ENCODE data around the gene RALGDS. TPM values are rescaled to one million over a fixed set of nuclear protein-coding genes. Genes with fewer than 3 reads are reported as not detected.

RALGDS gene
- total and polyA plus RNA-seq, 7 experiments from 2014 or later: 17.8 to 123 (median 76.9) TPM

DNA sequence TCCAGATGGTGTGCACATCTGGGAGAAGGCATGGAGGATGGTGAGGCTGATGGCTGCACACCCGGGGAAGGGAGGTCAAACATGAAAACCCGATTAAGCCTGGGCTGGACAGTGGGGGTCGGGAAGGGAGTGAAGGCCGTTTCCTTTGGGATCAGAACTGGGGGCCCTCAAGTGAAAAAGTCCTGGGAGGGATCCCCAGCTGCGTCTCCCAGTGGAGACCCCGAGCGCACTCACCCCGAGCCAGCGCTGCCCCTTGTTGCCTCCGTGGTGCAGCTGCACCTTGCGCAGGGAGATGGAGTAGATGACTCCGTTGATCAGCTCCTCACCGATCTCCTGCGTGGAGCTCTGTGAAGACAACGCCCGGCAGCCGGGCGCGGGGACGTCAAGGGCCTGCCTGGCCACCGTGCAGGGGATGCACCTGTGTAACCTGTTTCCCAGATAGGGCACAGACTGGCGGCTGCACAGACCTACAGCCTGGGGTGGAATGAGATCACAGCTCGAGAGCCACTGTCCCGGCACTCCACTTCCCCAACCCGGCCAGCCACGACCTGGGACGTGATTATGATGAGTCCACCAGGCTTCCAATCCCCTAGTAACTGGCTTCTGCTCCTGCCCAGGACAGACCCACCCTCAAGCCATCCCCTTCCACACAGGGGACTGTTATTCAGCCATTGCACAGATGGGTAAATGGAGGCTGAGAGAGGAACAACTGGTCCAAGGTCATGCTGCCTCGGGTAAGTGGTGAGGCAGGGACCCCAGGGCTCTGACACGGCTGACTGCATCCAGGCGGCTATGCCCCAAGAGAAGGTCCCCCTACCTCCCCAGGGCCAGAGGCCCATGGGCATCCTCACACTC, 9.0 kb downstream of the RALGDS start:
- H3K4me1 ChIP-seq (ENCODE audit: control insufficient read depth in 2 of 2, insufficient read depth in 2 of 2, low read length in 2 of 2): peaks cover 22 to 44% of the 10 kb centered on the region in 2 donors
- no peaks in the 10 kb centered on the region for H3K27me3 ChIP-seq (ENCODE audit: control insufficient read depth in 2 of 2, insufficient read depth in 2 of 2, low read length in 2 of 2)
- H3K9me3 ChIP-seq (ENCODE audit: control insufficient read depth in 2 of 3, low read length in 3 of 3): no peaks in the 10 kb centered on the region
- POLR2A ChIA-PET: interaction anchor here (1.2 kb wide), 1 partner anchor 35 kb away, joined by 3 read pairs; no protein-coding TSS in a partner anchor
- Mint-ChIP-seq H3K4me3 (no peak overlapping the region), H3K36me3 (peaks cover 0 to 16% (median 0%) of the 10 kb centered on the region in 5 donors), H3K27ac (peak overlapping the region in 3 of 9 donors; percentile 8 to 57 (median 11)), H3K27me3 (no peaks in the 10 kb centered on the region), H3K9me3 (no peaks in the 10 kb centered on the region), H3K4me1 (peaks cover 11 to 40% (median 15%) of the 10 kb centered on the region in 7 donors)
- H3K36me3 ChIP-seq (ENCODE audit: control insufficient read depth in 2 of 3, insufficient read depth in 3 of 3, low read length in 3 of 3): peaks cover 0 to 47% (median 6%) of the 10 kb centered on the region in 3 experiments
- intact Hi-C loops (cut with micrococcal nuclease): no loop called here
- H3K4me3 ChIP-seq (ENCODE audit: low read length): no peak overlapping the region
- ATAC-seq: peak; percentile 12
- H3K27ac ChIP-seq (ENCODE audit: low read depth, low read length): no peak overlapping the region
- peak in 1 of 9 donors; percentile 2 for DNase-seq
- CTCF ChIA-PET: interaction anchor here (1.2 kb wide), 1 partner anchor 32 kb away, joined by 5 read pairs; no protein-coding TSS in a partner anchor

DNA sequence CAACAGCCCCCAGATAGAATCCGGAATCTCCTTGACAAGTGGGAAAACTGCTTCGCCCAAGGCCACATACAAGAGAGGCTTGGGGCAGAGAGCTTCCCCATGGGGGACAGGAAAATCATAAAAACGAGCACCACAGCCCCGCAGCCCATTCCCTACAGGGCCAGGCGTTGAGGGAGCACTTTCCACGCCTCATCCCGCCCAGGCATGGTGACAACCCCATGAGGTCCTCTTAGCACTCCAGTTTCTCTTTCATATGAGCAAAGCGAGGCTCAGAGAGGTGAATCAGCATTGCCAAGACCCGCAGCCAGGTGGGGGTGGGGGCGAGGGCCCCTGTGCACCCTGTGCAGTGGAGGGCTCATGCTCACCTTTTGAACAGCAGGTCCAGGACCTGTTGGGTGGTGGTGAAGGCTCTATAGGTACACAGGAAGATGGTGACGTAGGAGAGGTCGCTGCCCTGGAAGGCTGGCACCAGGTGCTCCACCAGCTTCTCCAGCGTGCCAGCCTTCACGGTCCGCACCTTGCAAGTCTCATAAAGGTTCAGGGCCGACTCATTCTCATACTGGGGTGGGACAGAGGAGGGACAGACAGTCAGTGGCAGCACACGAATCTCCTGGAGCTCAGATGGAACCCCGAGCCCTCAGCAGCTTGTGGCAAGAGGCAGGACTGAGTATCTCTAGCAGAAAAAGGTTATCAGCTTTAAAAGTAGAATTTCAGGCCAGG, 10.9 kb downstream of the RALGDS start:
- Mint-ChIP-seq H3K4me1 (peaks cover 6 to 32% (median 14%) of the 10 kb centered on the region in 7 donors), H3K27ac (peak overlapping the region in 3 of 9 donors; percentile 26 to 50 (median 33)), H3K27me3 (no peaks in the 10 kb centered on the region), H3K4me3 (no peak overlapping the region), H3K9me3 (no peaks in the 10 kb centered on the region), H3K36me3 (peaks cover 0 to 21% (median 5%) of the 10 kb centered on the region in 5 donors)
- intact Hi-C loops (cut with micrococcal nuclease): no loop called here
- H3K4me1 ChIP-seq (ENCODE audit: control insufficient read depth in 2 of 2, insufficient read depth in 2 of 2, low read length in 2 of 2): peaks cover 15 to 25% of the 10 kb centered on the region in 2 donors
- no peak for ATAC-seq
- no peaks in the 10 kb centered on the region for H3K27me3 ChIP-seq (ENCODE audit: control insufficient read depth in 2 of 2, insufficient read depth in 2 of 2, low read length in 2 of 2)
- H3K36me3 ChIP-seq (ENCODE audit: control insufficient read depth in 2 of 3, insufficient read depth in 3 of 3, low read length in 3 of 3): peaks cover 3 to 63% (median 13%) of the 10 kb centered on the region in 3 experiments
- H3K27ac ChIP-seq (ENCODE audit: low read depth, low read length): no peak overlapping the region
- DNase-seq: peak in 1 of 9 donors; percentile 4
- ChIA-PET POLR2A (interaction anchor here (0.6 to 1.4 kb wide), 4 partner anchors 9 to 39 kb away, joined by 3 read pairs; no protein-coding TSS in a partner anchor), CTCF (interaction anchor here (1.3 to 10.6 kb wide), 2 partner anchors 38 to 88 kb away, joined by 5 to 161 read pairs; no protein-coding TSS in a partner anchor)
- H3K9me3 ChIP-seq (ENCODE audit: control insufficient read depth in 2 of 3, low read length in 3 of 3): no peaks in the 10 kb centered on the region
- H3K4me3 ChIP-seq (ENCODE audit: low read length): no peak overlapping the region

DNA sequence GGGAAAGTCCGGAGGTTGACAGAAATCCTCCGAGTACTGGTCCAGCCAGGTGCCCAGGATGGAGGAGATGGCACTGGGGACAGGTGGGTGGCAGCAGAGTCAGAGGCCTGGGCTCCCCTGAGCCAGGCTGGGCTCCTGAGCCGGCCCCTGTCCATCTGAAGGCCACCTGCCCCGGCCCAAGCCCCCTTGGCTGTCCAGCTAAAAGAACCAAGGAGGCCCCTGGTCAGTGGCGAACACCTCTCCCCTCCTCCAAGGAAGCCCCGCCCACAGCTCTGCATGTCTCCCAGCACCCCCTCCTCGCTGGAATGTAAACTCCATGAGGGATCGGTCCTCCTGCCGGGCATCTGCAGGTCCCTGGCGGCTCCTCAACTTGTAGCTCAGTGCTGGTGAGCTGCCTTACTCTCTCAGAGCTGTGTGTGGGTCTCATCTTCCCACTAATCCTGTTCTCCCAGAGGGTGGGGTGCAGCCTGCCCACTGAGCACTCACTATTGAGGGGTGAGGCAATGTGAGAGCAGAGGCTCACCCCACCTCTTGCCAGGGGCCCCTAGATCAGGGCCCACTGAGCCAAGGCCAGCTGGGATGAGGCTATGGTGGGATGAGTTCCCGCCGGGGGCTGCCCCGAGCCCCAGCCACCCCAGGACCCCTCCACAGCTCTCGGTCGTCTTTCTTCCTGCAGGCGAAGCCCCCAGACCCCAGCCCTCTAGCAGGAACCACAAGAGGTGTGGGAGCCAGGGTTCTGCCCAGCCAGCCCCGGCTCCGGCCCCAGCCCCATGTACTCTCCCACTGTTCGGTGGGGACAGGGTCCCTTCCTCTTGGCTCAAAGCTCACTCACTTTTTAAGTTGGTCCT, 12.0 kb downstream of the RALGDS start:
- H3K27ac Mint-ChIP-seq: peak overlapping the region in 1 of 9 donors; percentile 32
- peaks cover 5 to 22% (median 10%) of the 10 kb centered on the region in 7 donors for H3K4me1 Mint-ChIP-seq
- intact Hi-C loops (cut with micrococcal nuclease): no loop called here
- peaks cover 8 to 71% (median 13%) of the 10 kb centered on the region in 3 experiments for H3K36me3 ChIP-seq (ENCODE audit: control insufficient read depth in 2 of 3, insufficient read depth in 3 of 3, low read length in 3 of 3)
- H3K27me3 ChIP-seq (ENCODE audit: control insufficient read depth in 2 of 2, insufficient read depth in 2 of 2, low read length in 2 of 2): no peaks in the 10 kb centered on the region
- CTCF ChIA-PET: interaction anchor here (0.6 to 10.6 kb wide), 2 partner anchors 39 to 234 kb away, joined by 3 to 161 read pairs; no protein-coding TSS in a partner anchor
- no peaks in the 10 kb centered on the region for H3K9me3 ChIP-seq (ENCODE audit: control insufficient read depth in 2 of 3, low read length in 3 of 3)
- H3K9me3 Mint-ChIP-seq: no peaks in the 10 kb centered on the region
- no peaks in the 10 kb centered on the region for H3K27me3 Mint-ChIP-seq
- H3K36me3 Mint-ChIP-seq: peaks cover 0 to 24% (median 5%) of the 10 kb centered on the region in 5 donors
- DNase-seq (peak in 1 of 9 donors; percentile 7), ATAC-seq (no peak)
- no peak overlapping the region for H3K4me3 Mint-ChIP-seq
- peaks cover 12 to 18% of the 10 kb centered on the region in 2 donors for H3K4me1 ChIP-seq (ENCODE audit: control insufficient read depth in 2 of 2, insufficient read depth in 2 of 2, low read length in 2 of 2)
- H3K27ac ChIP-seq (ENCODE audit: low read depth, low read length): no peak overlapping the region
- POLR2A ChIA-PET: interaction anchor here (0.8 kb wide), 1 partner anchor 9 kb away, joined by 3 read pairs; no protein-coding TSS in a partner anchor
- no peak overlapping the region for H3K4me3 ChIP-seq (ENCODE audit: low read length)

GRCh38 chr9:133107961-133108793, 12.9 kb downstream of the RALGDS start:
- CTCF ChIA-PET: interaction anchor here (10.6 kb wide), 1 partner anchor 40 kb away, joined by 161 read pairs; no protein-coding TSS in a partner anchor
- no peaks in the 10 kb centered on the region for H3K27me3 ChIP-seq (ENCODE audit: control insufficient read depth in 2 of 2, insufficient read depth in 2 of 2, low read length in 2 of 2)
- H3K4me1 Mint-ChIP-seq: peaks cover 0 to 15% (median 2%) of the 10 kb centered on the region in 7 donors
- H3K36me3 Mint-ChIP-seq: peaks cover under 1 to 24% (median 6%) of the 10 kb centered on the region in 5 donors
- ATAC-seq (no peak), DNase-seq (peak in 1 of 9 donors; percentile 3)
- H3K9me3 Mint-ChIP-seq: no peaks in the 10 kb centered on the region
- H3K4me3 ChIP-seq (ENCODE audit: low read length): no peak overlapping the region
- POLR2A ChIA-PET: interaction anchor here (0.8 to 1.3 kb wide), 2 partner anchors 10 to 11 kb away, joined by 3 read pairs; no protein-coding TSS in a partner anchor
- no peaks in the 10 kb centered on the region for H3K9me3 ChIP-seq (ENCODE audit: control insufficient read depth in 2 of 3, low read length in 3 of 3)
- no peak overlapping the region for H3K27ac ChIP-seq (ENCODE audit: low read depth, low read length)
- H3K27ac Mint-ChIP-seq: peak overlapping the region in 1 of 9 donors; percentile 29
- peaks cover 8 to 79% (median 13%) of the 10 kb centered on the region in 3 experiments for H3K36me3 ChIP-seq (ENCODE audit: control insufficient read depth in 2 of 3, insufficient read depth in 3 of 3, low read length in 3 of 3)
- H3K4me1 ChIP-seq (ENCODE audit: control insufficient read depth in 2 of 2, insufficient read depth in 2 of 2, low read length in 2 of 2): peaks cover 5 to 10% of the 10 kb centered on the region in 2 donors
- no peak overlapping the region for H3K4me3 Mint-ChIP-seq
- intact Hi-C loops (cut with micrococcal nuclease): no loop called here
- no peaks in the 10 kb centered on the region for H3K27me3 Mint-ChIP-seq

DNA sequence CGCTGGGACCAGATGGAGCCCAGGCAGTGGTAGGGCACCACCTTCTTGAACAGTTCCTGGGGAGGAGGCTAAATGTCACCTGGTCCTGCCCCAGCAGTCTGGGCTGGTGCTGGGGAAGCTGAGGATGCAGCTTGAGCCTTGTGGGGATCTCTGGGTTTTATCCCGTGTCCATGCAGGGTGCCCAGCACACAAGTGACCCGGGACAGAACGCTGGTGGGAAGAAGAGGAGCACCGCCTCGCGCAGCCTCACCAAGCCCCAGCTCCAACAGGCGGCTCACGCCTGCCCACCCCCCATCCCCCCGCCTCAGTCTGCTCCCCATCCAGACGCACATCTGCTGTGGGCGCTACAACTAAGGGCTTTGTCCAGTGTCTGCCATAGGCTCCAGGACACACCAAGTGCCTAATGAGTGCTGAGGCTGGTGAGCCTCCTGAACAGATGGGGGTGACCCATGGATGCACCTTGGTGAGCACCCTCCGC, 13.8 kb downstream of the RALGDS start:
- DNase-seq (peak in 1 of 9 donors; percentile 5), ATAC-seq (no peak)
- H3K36me3 Mint-ChIP-seq: peaks cover 4 to 24% (median 9%) of the 10 kb centered on the region in 5 donors
- no peaks in the 10 kb centered on the region for H3K27me3 ChIP-seq (ENCODE audit: control insufficient read depth in 2 of 2, insufficient read depth in 2 of 2, low read length in 2 of 2)
- intact Hi-C loops (cut with micrococcal nuclease): no loop called here
- H3K27me3 Mint-ChIP-seq: no peaks in the 10 kb centered on the region
- H3K9me3 ChIP-seq (ENCODE audit: control insufficient read depth in 2 of 3, low read length in 3 of 3): no peaks in the 10 kb centered on the region
- H3K36me3 ChIP-seq (ENCODE audit: control insufficient read depth in 2 of 3, insufficient read depth in 3 of 3, low read length in 3 of 3): peaks cover 10 to 88% (median 15%) of the 10 kb centered on the region in 3 experiments
- H3K4me3 Mint-ChIP-seq: no peak overlapping the region
- H3K27ac Mint-ChIP-seq: peak overlapping the region in 1 of 9 donors; percentile 14
- ChIA-PET POLR2A (interaction anchor here (1.3 kb wide), 2 partner anchors 11 to 12 kb away, joined by 3 to 7 read pairs; no protein-coding TSS in a partner anchor), CTCF (interaction anchor here (10.6 kb wide), 1 partner anchor 41 kb away, joined by 161 read pairs; no protein-coding TSS in a partner anchor)
- peaks cover 0 to under 1% of the 10 kb centered on the region in 2 donors for H3K4me1 ChIP-seq (ENCODE audit: control insufficient read depth in 2 of 2, insufficient read depth in 2 of 2, low read length in 2 of 2)
- no peak overlapping the region for H3K27ac ChIP-seq (ENCODE audit: low read depth, low read length)
- no peak overlapping the region for H3K4me3 ChIP-seq (ENCODE audit: low read length)
- no peaks in the 10 kb centered on the region for H3K9me3 Mint-ChIP-seq
- peaks cover 0 to 8% (median 0%) of the 10 kb centered on the region in 7 donors for H3K4me1 Mint-ChIP-seq
